ENCODE data around the gene HCN4.

The HCN4 gene

GRCh38 chr15:73346735-73347312 lies 21.9 kb downstream of the HCN4 start:
- peak; percentile 37 for DNase-seq (ENCODE audit: low read depth)

- DNase-seq (ENCODE audit: low read depth) = no peak
Measured at GRCh38 chr15:73345658-73346057, 23.1 kb downstream of the HCN4 start.

- DNase-seq (ENCODE audit: low read depth) = peak; percentile 60
Measured at GRCh38 chr15:73344056-73344455, 24.7 kb downstream of the HCN4 start.

GRCh38 chr15:73341886-73342600 lies 26.7 kb downstream of the HCN4 start:
- no peak for DNase-seq (ENCODE audit: low read depth)

GRCh38 chr15:73340502-73341192 lies 28.1 kb downstream of the HCN4 start:
- no peak for DNase-seq (ENCODE audit: low read depth)

GRCh38 chr15:73338606-73339374 lies 30.0 kb downstream of the HCN4 start:
- DNase-seq (ENCODE audit: low read depth) = no peak

GRCh38 chr15:73338058-73338457 lies 30.7 kb downstream of the HCN4 start:
- no peak for DNase-seq (ENCODE audit: low read depth)

GRCh38 chr15:73337187-73337586 lies 31.6 kb downstream of the HCN4 start:
- DNase-seq (ENCODE audit: low read depth) = no peak

GRCh38 chr15:73336756-73337155 lies 32.0 kb downstream of the HCN4 start:
- no peak for DNase-seq (ENCODE audit: low read depth)

- no peak for DNase-seq (ENCODE audit: low read depth)
Measured at GRCh38 chr15:73335471-73335870, 33.3 kb downstream of the HCN4 start.

GRCh38 chr15:73335026-73335425 lies 33.7 kb downstream of the HCN4 start:
- no peak for DNase-seq (ENCODE audit: low read depth)

GRCh38 chr15:73334086-73334485 lies 34.7 kb downstream of the HCN4 start:
- no peak for DNase-seq (ENCODE audit: low read depth)

- DNase-seq (ENCODE audit: low read depth) = no peak
Measured at GRCh38 chr15:73333001-73333400, 35.8 kb downstream of the HCN4 start.

- no peak for DNase-seq (ENCODE audit: low read depth)
Measured at GRCh38 chr15:73331991-73332925, 36.5 kb downstream of the HCN4 start.

GRCh38 chr15:73331501-73331900 lies 37.3 kb downstream of the HCN4 start:
- DNase-seq (ENCODE audit: low read depth) = no peak

GRCh38 chr15:73330206-73331051 lies 38.3 kb downstream of the HCN4 start:
- DNase-seq (ENCODE audit: low read depth) = no peak

GRCh38 chr15:73329501-73330200 lies 39.1 kb downstream of the HCN4 start:
- no peak for DNase-seq (ENCODE audit: low read depth)

- DNase-seq (ENCODE audit: low read depth) = no peak
Measured at GRCh38 chr15:73328981-73329380, 39.8 kb downstream of the HCN4 start.

- DNase-seq (ENCODE audit: low read depth) = no peak
Measured at GRCh38 chr15:73328149-73328820, 40.5 kb downstream of the HCN4 start.

All from ELR (cell line).